GM19467 (cell line): Measurements from ENCODE around the gene SPOCK1.
A peak's percentile ranks its signal among the peaks of the same experiment; 100 is the strongest.
"Not testable (repeated sequence)": the region's sequence is repeated elsewhere in the genome, so short reads cannot be mapped to it uniquely, and the experiment has no call there.

Experiments used
- ATAC-seq: cut with Tn5 transposase; IDR thresholded peaks from one replicate; pipeline ENCODE4 v1.9.1; 2021; ENCODE audit warnings: mild to moderate bottlenecking, moderate library complexity; ENCODE audit not compliant: unreplicated experiment

Gene SPOCK1

DNA sequence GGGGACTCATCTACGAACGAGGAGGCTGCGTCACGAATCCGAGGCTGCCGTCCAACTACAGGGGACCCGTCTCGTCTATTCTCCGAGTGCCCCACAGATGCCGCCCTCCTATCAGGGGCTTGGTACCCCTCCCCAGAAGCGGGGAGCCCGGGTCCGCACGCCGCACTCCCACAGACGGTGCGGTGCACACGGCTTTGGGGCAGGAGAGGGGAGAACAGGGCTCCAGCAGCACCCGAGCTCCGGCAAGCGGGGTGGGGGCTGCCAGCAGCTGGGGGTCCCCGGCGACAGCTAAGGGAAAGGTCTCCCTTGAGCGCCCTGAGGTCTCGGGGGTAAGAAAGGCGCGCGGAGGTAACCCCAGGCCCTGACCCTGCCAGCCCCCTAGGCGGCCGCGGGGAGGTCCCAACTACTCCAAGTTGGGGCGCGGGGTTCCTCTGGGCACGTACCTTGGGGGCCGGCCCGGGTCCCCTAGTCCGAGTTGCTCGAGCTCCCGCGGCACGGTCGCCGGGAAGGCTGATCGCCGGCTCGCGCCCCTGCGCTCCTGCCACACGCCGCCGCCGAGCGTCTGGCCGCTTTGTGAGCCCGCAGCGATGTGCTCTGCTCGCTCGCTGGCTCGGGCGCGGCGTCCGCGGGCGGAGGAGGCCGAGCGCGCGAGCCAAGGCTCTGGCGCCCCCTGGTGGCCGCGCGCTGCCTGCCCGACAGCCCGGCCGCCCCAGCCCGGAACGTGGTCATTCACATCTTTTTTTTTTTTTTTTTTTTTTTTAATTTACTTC lies at the start of gene SPOCK1:
TSS of gene SPOCK1 (minus strand) at position 591 of the 770 bp plus-strand sequence.
- ATAC-seq = peak; percentile 92

DNA sequence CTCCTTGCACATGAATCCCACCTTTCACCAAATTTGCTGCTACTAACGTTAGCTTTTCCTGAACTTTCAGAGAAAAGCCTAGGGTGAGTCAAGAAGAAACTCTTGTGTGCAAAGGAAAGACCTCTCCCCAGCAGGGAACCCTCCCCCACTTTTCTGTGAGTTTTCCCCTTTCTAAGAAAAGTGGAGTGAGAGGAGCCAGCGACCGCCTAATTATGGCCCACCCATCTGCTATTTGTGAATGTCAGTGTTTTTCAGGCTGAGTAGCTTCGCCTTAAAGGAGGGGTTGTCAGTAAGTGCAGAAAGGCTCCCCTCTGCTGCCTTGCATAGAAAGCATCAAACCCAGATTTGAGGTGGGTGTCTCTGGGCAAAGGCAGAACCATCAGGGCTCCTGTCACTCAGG lies 46.8 kb upstream of the SPOCK1 start:
- ATAC-seq = no peak

DNA sequence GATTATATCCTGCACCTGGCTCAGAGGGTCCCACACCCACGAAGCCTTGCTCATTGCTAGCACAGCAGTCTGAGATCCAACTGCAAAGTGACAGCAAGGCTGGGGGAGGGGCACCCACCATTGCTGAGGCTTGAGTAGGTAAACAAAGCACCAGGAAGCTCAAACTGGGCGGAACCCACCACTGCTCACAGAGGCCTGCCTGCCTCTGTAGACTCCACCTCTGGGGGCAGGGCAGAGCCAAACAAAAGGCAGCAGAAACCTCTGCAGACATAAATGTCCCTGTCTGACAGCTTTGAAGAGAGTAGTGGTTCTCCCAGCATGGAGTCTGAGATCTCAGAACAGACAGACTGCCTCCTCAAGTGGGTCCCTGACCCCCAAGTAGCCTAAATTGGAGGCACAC lies 36.3 kb upstream of the SPOCK1 start:
- ATAC-seq = not testable (repeated sequence)

DNA sequence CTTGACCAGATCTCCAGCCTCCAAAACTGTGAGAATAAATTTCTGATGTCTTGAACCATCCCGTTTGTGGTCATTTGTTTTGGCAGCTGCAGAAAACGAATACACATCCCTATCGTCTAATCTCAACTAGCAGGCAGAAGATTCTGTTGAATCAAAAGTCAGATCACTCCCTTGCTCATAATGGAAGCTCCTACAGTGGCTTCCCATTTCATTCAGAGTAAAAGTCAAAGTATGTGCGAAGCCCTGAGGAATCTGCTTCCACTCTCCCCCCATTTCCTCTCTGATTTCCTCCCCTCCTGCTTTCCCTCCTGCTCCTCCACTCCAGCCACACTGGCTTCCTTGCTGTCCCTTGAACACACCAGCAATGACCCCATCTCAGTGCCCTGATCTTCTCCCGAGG lies 34.8 kb upstream of the SPOCK1 start:
- ATAC-seq = no peak

DNA sequence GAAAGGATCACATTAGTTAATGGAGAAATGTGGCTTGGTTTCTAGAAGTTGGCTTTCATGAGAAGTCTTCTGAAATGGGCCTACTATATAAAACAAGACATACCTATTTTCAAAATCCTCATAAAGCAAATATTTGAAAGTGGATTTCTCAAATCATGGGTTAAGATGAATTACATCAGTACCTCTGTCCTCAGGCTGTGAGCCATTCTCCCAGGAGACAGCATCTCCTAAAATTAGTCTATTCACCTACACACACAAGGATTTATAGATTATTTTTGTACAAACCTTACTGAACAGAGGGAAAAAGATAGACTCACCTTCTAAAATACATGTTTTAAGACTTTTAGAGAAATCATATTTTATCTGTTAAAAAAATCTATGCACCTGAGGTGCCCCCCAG lies 32.1 kb upstream of the SPOCK1 start:
- ATAC-seq = no peak

DNA sequence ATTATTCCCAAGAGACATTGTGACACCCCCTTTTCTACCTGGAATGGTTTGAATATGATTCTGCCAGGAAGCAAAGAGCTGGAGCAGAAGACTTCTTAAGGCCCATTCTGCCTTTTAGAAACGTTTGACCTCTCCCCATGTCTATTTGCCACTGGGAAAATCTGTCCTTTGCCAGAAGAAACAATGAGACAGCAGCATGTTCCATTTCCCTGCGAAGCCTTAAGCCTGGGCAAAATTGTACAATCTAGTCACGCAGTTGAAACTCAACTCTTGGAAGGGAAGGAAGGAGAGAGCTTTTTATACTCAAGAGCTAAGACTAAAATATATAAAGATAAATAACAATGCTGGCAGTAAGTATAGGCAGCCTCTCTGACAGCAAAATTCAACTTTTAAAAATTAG lies 22.1 kb upstream of the SPOCK1 start:
- ATAC-seq = no peak

DNA sequence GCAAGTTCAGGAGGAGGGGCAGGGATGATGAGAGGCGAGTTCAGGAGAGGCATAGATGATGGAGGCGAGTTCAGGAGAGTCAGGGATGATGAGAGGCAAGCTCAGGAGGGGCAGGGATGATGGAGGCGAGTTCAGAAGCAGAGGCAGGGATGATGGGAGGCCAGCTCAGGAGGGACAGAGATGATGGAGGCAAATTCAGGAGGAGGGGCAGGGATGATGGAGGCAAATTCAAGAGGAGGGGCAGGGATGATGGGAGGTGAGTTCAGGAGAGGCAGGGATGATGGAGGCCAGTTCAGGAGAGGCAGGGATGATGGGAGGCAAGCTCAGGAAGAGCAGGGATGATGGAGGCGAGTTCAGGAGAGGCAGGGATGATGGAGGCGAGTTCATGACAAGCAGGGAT lies 17.8 kb upstream of the SPOCK1 start:
- no peak for ATAC-seq

DNA sequence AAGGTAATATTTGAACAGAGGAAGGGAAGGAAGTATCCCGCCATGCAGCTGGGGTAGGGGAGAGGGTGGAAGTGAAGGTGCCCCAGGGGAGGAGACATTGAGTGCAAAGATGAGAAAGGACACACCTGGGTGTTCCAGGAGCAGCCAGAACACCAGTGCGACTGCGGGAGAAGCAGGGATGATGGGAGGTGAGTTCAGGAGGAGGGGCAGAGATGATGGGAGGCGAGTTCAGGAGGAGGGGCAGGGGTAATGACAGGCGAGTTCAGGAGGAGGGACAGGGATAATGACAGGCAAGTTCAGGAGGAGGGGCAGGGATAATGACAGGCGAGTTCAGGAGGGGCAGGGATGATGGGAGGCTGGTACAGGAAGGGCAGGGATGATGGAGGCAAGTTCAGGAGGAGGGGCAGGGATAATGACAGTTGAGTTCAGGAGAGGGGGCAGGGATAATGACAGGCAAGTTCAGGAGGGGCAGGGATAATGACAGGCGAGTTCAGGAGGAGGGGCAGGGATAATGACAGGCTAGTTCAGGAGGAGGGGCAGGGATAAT lies 17.2 kb upstream of the SPOCK1 start:
- ATAC-seq = no peak

DNA sequence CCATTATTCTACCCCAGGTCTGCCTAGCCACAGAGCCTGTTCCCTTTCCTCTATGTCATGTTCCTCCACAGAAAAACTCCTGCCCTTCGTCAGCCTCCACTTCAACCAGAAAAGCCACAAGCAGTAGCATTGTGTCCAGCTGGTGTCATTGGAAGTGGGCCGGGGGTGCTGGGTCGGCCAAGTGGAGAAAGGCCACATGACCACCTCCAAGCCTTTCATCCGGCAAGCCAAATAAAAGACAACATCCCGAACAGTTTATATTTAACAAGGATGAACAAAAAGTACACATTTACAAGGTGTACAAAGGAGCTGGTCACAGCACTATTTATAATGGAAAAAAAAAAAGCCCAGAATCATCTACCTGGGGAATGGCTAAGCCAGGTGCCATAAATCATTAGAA lies 16.1 kb upstream of the SPOCK1 start:
- no peak for ATAC-seq

DNA sequence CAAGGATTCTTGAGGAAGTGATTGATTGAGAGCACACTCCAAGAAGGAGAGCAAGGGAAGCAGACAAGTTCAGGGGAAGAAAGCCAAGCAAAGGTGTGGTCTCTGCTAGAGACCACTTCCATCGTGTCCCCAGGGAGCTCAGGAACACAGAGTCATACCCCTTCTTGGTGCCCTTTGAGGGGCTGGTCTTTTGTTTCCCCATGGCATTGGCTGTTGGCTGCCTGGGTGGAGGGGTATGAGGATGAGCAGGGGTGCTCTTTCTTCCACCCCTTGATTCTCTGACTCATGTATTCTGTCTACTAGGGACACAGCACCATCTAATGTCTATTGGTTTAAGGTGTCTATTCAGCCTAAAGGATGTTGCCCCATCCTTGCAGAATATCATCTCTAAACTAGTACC lies 11.5 kb upstream of the SPOCK1 start:
- no peak for ATAC-seq

DNA sequence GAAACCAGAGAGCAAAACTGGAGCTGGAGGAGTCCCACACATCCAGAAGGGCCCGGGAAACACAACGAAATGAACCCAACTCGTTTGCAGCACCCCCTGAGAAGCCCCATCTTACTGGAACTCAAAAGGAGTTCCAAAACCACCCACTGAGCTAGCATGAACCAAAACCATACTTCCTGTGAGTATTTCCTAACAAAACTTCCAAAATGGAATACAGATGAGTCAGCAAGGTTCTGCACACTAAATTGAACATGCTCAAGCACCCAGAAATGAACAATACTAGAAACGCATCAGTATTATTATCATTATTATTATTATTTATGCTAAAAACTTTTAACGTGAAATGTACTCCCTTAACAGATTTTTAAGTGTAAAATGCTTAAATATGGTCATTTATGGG lies 8.0 kb upstream of the SPOCK1 start:
- no peak for ATAC-seq

DNA sequence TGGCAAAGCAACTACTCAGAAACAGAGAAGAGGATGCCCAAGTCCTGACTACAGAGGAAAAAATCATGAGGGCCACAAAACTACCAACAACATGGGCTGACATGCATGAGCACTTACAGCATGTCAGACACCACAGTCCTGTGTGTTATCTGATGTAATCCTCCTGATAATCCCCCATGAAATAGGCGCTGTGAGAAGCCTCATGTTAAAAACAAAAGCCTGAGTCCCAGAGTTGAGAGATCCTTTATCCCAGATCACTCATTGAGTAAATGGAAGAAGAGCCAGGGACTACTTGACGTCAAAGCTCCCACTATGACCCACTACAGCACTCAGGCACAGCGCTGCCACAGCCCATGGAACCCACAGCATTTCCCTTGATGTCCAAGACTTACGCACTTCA lies 7.2 kb upstream of the SPOCK1 start:
- ATAC-seq = no peak

DNA sequence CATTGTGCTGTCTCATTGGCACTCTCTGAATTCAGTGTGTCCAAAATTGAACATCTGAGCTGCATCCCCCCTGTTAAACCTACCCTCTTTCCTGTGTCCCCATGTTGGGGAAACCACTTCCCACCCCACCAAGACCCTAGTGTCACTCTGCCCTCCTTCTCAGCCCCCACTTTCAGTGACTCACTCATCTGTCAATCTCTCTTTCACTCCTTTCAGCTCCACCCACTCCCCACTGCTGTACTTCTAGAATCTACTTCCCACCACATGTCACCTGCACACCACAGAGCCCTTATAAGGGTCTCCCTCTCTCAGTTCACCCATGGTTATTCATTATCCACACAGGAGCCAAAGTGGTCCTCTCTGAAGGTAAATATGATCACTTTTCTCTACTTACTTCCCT lies 5.8 kb upstream of the SPOCK1 start:
- ATAC-seq = no peak

DNA sequence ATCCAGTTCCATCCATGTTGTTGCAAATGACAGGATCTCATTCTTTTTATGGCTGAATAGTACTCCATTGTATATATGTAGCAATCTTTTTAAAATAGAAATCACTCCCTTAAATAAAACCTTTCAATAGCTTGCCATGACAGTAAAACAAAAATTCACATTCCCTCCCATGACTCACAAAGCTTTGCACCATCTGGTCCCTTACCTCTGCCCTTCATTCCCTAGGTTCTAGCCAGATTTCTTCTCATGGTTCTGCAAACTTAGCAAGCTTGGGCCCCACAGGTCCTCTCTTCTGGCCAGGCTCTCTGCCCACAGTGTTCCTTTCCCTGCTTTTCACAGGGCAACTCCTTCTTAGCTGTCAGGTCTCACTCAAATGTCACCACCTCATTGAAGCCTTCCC lies 4.3 kb upstream of the SPOCK1 start:
- no peak for ATAC-seq

DNA sequence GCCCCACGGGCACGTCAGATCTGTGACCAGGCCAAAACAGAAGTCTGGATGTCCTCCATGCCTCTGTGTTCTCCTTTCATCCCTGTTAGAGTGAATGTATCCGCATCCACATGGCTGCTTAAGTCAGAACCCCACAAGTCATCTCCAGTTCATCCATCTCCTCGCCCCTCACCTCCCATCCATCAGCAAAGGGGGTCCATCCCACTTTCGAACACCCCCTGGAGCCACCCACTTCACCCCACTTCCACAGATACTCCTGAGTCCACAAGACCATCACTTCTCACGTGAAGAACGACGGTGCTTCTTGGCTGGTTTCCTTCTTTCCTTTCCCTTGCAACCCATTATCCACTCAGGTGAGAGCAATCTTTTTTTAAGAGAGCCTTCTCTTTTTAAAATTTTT lies 3.5 kb upstream of the SPOCK1 start:
- ATAC-seq = no peak

DNA sequence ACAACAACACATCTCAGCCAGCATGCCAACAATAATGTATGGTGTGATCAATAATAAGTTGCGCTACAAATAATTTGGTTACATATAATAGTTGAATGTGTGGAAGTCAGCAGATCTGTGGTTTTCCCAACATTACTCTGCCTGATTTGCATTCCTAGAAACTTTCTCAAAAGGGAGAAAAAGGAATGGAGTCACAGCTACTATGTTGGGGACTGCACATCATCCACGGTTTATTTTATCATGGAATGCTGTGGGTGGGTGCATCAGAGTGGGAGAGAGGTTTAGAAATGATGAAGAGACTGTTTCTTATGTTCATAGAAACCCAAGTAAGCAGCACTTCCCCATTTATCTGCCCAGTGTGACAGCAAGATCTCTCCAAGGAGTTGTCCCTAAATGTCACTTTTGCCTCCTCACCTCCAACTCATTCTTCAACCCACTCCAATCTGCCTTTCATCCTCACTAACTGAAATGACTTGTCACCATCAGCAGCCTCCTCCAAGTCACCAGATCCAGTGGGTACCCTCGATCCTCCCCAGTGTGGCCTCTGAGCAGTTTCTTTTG lies 2.8 kb upstream of the SPOCK1 start:
- ATAC-seq = no peak

DNA sequence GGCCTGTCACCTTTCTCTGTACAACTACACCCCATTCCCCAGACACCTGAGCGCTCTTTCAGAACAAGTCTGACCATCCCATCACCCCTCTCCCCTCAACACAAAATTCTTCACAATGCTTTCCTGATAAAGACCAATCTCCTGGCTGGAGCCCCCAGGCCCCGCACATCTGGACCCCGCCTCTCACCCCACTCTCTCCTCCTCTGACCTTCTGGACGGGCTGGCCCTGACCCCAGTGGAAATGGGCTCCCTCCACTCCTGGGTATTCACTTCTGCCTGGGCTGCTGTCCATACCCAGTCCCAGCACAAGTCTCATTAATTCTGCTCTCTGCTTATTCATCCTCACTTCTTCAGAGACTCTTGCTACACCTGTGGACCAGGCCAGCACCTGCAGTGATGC lies 2.1 kb upstream of the SPOCK1 start:
- no peak for ATAC-seq

DNA sequence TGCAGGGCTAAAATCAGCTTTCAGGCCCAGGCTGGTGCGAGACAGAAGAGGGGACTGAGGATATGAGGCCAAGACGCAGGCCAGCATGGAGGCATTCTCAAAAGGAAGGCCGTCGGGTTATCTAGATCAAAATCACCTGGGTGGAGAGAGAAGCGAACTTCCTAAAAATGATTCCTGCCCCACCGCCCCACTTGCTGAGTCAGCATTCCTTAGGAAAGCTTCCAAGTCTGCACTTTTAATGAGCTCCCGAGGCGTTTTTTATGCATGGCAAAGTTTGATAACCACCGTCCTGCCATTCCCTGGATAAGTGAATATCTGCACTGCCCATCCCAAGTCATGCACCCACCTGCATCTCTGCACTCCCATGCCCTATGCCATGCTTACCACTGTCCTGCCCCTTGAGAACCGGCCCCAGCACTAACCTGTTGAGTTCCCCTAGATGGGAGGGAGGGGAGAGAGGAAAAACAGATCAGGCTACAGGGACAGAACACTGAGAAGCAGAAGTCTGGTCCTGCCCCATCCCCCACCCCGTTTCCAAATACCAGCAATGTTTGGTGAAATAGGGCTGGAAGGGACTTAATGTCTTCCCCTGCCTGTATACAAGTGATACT lies 1.6 kb upstream of the SPOCK1 start:
- ATAC-seq = no peak

DNA sequence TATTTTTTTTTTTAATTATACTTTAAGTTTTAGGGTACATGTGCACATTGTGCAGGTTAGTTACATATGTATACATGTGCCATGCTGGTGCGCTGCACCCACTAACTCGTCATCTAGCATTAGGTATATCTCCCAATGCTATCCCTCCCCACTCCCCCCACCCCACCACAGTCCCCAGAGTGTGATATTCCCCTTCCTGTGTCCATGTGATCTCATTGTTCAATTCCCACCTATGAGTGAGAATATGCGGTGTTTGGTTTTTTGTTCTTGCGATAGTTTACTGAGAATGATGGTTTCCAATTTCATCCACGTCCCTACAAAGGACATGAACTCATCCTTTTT lies 351 bp upstream of the SPOCK1 start:
- ATAC-seq = not testable (repeated sequence)

DNA sequence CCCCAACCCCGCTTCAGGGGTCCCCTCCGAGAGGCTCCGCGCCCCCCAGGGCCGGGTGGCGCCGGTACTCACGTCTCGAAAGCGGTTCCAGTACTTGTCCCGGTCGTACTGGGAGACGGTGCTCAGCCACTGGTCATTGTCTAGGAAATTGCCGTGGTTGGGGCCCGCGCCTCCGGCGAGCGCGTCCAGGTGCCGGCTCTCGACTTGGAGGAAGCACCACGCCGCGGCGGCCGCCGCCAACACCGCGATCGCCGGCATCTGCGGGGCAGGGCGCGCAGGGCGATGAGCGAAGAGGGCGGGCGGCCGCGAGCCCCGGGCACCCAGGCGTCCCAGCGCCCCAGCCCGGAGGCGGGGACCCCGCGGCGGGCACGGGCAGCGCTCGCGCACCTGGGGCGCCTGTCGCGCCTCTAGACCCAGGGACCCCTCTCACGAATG lies 808 bp downstream of the SPOCK1 start:
- ATAC-seq = no peak

DNA sequence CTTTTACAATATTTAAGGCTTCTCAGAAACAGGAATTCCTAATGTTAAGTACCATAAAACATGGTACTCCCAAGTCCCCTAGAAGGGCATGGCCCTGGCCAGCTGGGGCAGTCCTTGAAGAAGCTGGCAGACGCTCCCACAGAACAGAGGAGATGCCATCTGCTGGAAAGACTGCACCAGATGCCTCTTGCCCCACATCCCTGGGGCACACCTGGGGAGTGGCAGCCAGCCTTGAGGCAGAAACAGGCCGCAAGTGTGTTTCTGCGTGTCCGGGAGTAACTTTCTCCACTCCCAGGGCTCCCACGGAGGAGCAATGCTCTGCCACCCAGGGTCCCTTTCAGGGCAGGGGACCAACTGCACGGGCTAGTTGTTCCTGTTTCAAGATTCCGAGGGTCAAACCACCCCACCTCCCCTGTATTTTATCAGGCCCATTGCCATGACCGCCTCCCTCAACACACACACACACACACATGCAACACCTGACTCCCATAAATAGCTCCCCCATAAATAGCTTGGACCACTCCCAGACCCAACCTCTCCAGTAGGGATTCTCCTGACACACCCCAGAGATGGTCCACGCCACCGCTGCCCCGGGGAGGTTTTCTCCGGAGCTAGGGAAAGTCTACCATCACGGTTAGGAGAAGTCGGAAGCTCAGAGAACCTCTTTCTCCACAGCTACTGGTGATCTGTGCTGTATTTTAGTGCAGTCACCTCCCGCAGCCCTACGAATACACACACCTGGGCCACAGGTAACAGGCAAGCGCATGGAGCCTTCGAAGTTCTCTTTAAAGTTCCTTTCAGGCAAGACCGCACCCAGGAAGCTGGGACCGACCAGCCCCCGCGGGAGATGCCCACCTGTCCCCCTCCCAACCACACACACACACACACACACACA lies 1.5 kb downstream of the SPOCK1 start:
- ATAC-seq = no peak
